ENCODE measurements around the gene MTMR2.

Gene MTMR2

GRCh38 chr11:95923728-95924413, at the start of gene MTMR2:
MTMR2 (minus strand) TSS chr11:95924107; CDS start chr11:95923954, 153 bp downstream.
- DNase-seq = peak; percentile 75

- no peak for DNase-seq
Observed at GRCh38 chr11:95972060-95972459, 48.2 kb upstream of the MTMR2 start.

- no peak for DNase-seq
Observed at GRCh38 chr11:95968585-95968984, 44.7 kb upstream of the MTMR2 start.

GRCh38 chr11:95964281-95964680, 40.4 kb upstream of the MTMR2 start:
- no peak for DNase-seq

GRCh38 chr11:95961758-95962157, 37.9 kb upstream of the MTMR2 start:
- DNase-seq = no peak

GRCh38 chr11:95950905-95951304, 27.0 kb upstream of the MTMR2 start:
- no peak for DNase-seq

GRCh38 chr11:95948637-95949036, 24.7 kb upstream of the MTMR2 start:
- no peak for DNase-seq

- DNase-seq = no peak
Observed at GRCh38 chr11:95944623-95945022, 20.7 kb upstream of the MTMR2 start.

GRCh38 chr11:95943546-95943945, 19.6 kb upstream of the MTMR2 start:
- DNase-seq = no peak

- no peak for DNase-seq
Observed at GRCh38 chr11:95939091-95939490, 15.2 kb upstream of the MTMR2 start.

- no peak for DNase-seq
Observed at GRCh38 chr11:95937358-95937757, 13.5 kb upstream of the MTMR2 start.

- DNase-seq = no peak
Observed at GRCh38 chr11:95933594-95933993, 9.7 kb upstream of the MTMR2 start.

- DNase-seq = no peak
Observed at GRCh38 chr11:95931916-95932315, 8.0 kb upstream of the MTMR2 start.

- no peak for DNase-seq
Observed at GRCh38 chr11:95930948-95931347, 7.0 kb upstream of the MTMR2 start.

GRCh38 chr11:95926726-95927125, 2.8 kb upstream of the MTMR2 start:
- no peak for DNase-seq

- DNase-seq = no peak
Observed at GRCh38 chr11:95925011-95925410, 1.1 kb upstream of the MTMR2 start.

- DNase-seq = peak; percentile 24
Observed at GRCh38 chr11:95924414-95924760, 480 bp upstream of the MTMR2 start.

GRCh38 chr11:95923439-95923727, 524 bp downstream of the MTMR2 start:
- DNase-seq = no peak

GRCh38 chr11:95922536-95923438, 1.1 kb downstream of the MTMR2 start:
- no peak for DNase-seq

GRCh38 chr11:95922099-95922498, 1.8 kb downstream of the MTMR2 start:
- DNase-seq = no peak

GRCh38 chr11:95920460-95921105, 3.3 kb downstream of the MTMR2 start:
- no peak for DNase-seq

GRCh38 chr11:95919514-95919913, 4.4 kb downstream of the MTMR2 start:
- no peak for DNase-seq

GRCh38 chr11:95918720-95919119, 5.2 kb downstream of the MTMR2 start:
- DNase-seq = no peak

- no peak for DNase-seq
Observed at GRCh38 chr11:95918056-95918455, 5.9 kb downstream of the MTMR2 start.

Measured in NCI-H345 (cell line).